Amniotic epithelial cell (primary cell): ENCODE data around the gene MXRA7.
"Not testable (repeated sequence)": the region's sequence is repeated elsewhere in the genome, so short reads cannot be mapped to it uniquely, and the experiment has no call there.

Source experiments
- DNase-seq: peaks from one replicate; pipeline ENCODE4 v3.0.0-alpha.2; 2010; ENCODE audit warnings: low read depth

The MXRA7 gene

GRCh38 chr17:76643553-76644148 is 67.1 kb downstream of the MXRA7 start, which contains the start of gene ST6GALNAC1:
Gene ST6GALNAC1, minus strand, starts transcription at chr17:76643757. Its CDS starts 119 bp downstream, at chr17:76643638.
- peak; percentile 2 for DNase-seq

DNA sequence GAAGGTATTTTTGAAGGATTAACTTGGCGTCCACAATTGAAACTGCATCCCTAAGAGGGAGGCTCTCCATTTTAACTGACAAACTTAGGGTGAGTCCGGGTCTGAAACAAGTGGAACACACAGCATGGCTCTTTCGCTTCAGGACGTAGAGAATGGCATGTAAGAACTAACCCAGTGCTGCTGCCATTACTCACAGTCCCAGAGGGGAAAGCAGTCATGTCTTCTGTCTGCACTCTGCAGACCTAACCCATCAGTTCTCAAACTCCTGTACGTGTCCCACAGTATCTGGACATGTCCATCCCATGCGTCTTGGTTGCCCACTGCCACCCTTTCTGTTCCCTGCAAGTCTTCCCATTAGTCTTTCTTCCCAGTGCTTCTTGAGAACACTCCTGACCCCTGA is 67.8 kb downstream of the MXRA7 start:
- DNase-seq = no peak

DNA sequence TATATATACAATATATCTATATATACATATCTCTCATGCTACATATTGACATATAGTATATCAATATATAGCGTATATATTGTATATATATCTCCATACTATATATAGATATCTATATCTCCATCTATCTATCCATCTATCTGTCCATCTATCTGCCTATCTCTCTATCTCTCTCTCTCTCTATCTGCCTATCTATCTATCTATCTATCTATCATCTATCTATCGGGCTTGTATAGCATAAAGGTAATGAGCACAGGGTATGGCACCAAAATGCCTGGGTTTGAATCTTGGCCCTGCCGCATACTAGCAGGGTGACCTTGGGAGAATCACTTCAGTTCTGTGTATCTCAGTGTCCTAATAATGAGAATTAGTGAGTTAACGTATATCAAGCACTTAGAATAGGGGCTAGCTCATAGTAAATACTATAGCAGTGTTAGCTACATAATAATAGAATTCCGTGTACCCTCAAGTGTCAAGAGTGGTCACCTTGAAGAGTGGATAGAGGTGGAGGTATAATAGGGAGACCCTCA is 68.7 kb downstream of the MXRA7 start:
- DNase-seq = no peak

DNA sequence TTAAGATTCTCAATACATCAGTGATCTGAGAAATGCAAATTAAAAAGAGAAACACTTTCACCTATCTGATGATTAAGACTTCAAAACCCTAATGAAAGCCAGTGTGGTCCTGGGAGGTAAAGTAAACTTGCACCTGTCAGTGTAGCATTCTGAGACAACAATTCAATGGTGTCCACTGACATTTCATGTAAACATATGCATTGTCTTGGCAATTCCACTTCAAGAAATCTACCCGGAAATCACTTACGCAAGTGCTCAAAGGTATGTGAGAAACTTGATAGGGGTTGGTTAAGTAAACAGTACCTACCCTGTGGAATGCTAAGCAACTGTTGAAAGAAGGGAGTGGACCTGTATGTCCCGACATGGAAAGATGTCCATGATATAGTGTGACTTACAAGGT is 69.3 kb downstream of the MXRA7 start:
- peak; percentile 62 for DNase-seq

GRCh38 chr17:76640550-76641380 is 70.0 kb downstream of the MXRA7 start:
- DNase-seq = peak; percentile 84

DNA sequence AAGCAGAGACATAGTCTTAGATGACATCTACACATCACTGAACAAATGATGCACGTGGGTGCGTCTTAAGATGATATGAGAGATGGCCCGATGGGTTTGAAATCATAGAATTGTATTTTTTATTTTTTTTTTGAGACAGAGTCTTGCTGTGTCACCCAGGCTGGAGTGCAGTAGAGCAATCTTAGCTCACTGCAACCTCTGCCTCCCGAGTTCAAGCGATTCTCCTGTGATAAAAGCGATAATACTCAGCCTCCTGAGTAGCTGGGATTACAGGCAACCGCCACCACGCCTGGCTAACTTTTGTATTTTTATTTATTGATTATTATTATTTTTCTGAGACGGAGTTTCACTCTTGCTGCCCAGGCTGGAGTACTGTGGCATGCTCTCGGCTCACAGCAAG is 72.5 kb downstream of the MXRA7 start:
- DNase-seq = no peak

DNA sequence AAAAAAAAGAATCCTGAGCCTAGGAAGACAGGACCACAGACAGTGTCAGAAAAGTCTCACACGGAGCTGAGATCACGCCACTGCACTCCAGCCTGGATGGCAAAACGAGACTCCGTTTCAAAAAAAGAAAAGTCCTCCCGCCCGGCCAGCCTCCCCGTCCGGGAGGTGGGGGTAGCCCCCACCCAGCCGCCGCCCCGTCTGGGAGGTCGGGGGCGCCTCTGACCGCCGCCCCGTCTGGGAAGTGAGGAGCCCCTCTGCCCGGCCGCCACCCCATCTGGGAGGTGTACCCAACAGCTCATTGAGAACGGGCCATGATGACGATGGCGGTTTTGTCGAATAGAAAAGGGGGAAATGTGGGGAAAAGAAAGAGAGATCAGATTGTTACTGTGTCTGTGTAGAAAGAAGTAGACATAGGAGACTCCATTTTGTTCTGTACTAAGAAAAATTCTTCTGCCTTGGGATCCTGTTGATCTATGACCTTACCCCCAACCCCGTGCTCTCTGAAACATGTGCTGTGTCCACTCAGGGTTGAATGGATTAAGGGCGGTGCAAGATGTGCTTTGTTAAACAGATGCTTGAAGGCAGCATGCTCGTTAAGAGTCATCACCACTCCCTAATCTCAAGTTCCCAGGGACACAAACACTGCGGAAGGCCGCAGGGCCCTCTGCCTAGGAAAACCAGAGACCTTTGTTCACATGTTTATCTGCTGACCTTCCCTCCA is 74.1 kb downstream of the MXRA7 start:
- not testable (repeated sequence) for DNase-seq

GRCh38 chr17:76635659-76636360 is 75.0 kb downstream of the MXRA7 start:
- DNase-seq = peak; percentile 54

GRCh38 chr17:76635039-76635438 is 75.7 kb downstream of the MXRA7 start:
- peak; percentile 75 for DNase-seq

DNA sequence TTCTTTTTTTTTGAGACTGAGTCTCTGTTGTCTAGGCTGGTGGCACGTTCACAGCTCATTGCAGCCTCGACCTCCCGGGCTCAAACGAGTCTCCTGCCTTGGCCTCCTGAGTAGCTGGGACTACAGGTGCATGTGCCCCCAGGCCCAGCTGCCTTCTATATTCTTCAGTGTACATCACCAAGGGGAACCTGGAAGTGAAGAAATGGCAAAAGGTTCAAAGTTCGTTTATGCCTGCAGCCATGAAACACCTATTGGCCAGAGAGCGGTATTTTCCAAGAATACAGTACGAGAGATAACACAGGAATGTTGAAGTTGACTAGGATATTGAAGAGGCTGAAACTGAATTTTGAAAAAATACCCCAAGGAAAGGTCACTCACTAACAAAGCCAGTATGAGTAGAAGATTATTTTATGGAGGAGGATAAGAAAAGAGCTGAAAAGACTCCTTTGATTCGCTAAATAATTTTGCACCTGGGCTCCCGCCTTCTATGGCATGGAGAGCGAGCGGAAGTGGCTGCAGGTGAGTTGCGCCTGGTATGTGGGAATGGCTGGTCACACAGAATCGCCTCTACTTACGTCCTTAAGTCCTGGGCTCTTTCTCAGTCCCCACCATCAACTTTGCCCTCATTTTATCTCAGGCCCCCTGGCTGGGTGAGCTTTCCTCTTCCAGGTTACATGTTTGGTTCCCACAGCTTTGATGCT is 77.0 kb downstream of the MXRA7 start:
- no peak for DNase-seq

DNA sequence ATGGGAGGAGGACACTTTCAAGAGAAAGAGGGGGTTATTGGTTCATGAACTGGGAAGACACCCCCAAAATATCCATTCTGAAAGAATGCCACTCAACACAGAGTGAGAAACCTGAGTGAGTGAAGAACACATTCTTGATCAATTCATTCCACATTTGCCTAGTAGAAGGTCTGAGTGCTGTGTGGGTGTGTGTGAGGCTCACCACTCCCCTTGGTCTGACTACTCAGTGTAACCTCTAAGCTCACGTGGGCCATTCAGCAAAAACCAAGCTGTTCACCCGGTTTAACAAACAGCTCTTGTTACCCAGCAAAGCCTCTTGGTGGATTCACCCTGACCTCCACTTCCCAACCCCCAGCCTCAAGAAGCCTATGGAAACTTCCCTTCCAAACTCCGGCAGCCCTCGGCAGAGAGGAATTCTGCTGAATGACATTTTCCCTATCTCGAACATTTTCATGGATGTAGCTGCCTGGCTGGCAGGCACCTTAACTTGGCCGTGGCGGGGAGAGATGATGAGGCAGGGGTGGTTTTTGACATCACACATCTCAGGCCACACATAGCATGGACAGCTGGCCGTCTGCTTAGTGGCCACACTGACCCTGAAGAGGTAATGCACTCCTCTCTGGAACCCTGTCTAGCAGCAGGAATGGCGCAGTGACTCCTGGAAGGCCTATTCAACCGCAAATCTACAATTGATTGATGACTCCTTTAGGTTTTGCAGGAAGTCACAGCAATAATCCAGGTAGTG is 78.8 kb downstream of the MXRA7 start:
- DNase-seq = peak; percentile 50

DNA sequence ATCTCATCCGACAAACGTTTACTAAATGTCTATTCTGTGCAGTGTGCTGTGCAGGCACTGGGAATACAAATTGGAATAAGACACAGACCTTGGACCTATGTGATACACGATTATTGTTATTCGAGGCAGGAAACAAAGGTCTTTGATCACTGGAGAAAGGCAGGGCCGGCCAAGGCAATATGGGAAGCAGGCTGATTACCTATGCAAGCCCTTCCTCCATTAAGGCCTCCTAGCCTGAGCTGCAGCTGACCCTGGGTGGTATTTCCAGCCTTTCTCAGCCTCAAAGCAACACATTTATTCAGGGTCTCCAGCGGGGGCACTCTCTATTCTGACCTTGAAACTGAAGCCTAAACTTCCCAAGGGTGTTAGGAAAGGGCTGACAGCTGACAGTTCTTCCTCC is 80.6 kb downstream of the MXRA7 start:
- DNase-seq = no peak
